IMR-90 (cell line): ENCODE measurements around the gene KCNH6. TPM values are rescaled to one million over a fixed set of nuclear protein-coding genes. Genes with fewer than 3 reads are reported as not detected.

Experiments
- ATAC-seq: fragments of 200-7000 bp; cut with Tn5 transposase; 2 replicates; pipeline ENCODE4 v1.9.1; 2020; ENCODE audit warnings: low read depth, mild to moderate bottlenecking, moderate library complexity
- BruUV-seq: library from RNA; stranded (reverse); fragments of 400-500 nt; replicated peaks from 2 replicates; lab custom pipeline; 2021; lab: Mats Ljungman, UMichigan
- CTCF ChIA-PET: fragments of 300-600 bp; formaldehyde crosslinking; extraction: SDS; loops from one replicate; lab custom pipeline; 2021; ENCODE audit warnings: antibody characterized with exemption; lab: Yijun Ruan, JAX
- POLR2A ChIA-PET: fragments of 300-600 bp; sonication (Branson Sonifier 250); formaldehyde crosslinking; loops from one replicate; lab custom pipeline; 2022; ENCODE audit warnings: antibody characterized with exemption; ENCODE audit not compliant: unreplicated experiment; lab: Charles Lee
- DNase-seq: peaks from one replicate; pipeline ENCODE4 v3.0.0; 2013
- H2AFZ ChIP-seq: replicated peaks from 2 replicates; pipeline ENCODE3; 2013; ENCODE audit warnings: low read length, mild to moderate bottlenecking; ENCODE audit not compliant: poor library complexity
- H2AK5ac ChIP-seq: 2 replicates; pipeline ENCODE4 v1.6.1; 2013; ENCODE audit warnings: low read depth, low read length, inconsistent platforms
- H2AK9ac ChIP-seq: replicated peaks from 2 replicates; pipeline ENCODE3; 2013; ENCODE audit warnings: mild to moderate bottlenecking, low read depth, low read length, moderate library complexity; ENCODE audit not compliant: poor library complexity
- H2BK120ac ChIP-seq: 2 replicates; pipeline ENCODE4 v1.6.1; 2013; ENCODE audit warnings: low read depth, low read length, inconsistent platforms
- H2BK15ac ChIP-seq: 3 replicates; pipeline ENCODE4 v1.6.1; 2013; ENCODE audit warnings: low read depth, low read length, inconsistent platforms
- H2BK20ac ChIP-seq: 2 replicates; pipeline ENCODE4 v1.6.1; 2013; ENCODE audit warnings: low read depth, mild to moderate bottlenecking, inconsistent platforms, low read length, moderate library complexity
- H2BK5ac ChIP-seq: 2 replicates; pipeline ENCODE4 v1.6.1; 2013; ENCODE audit warnings: mild to moderate bottlenecking, low read depth, low read length, inconsistent platforms; ENCODE audit not compliant: poor library complexity, severe bottlenecking
- H3K14ac ChIP-seq: replicated peaks from 2 replicates; pipeline ENCODE4 v1.6.1; 2013; ENCODE audit warnings: low read depth, low read length, inconsistent platforms
- H3K18ac ChIP-seq: 2 replicates; pipeline ENCODE4 v1.6.1; 2013; ENCODE audit warnings: low read depth, low read length, control low read depth
- H3K23ac ChIP-seq: 2 replicates; pipeline ENCODE4 v1.6.1; 2013; ENCODE audit warnings: low read depth, low read length, inconsistent platforms
- H3K27ac ChIP-seq: 2 replicates; pipeline ENCODE4 v1.5.1; 2013; ENCODE audit warnings: mild to moderate bottlenecking, control low read depth, low read length; ENCODE audit not compliant: insufficient read depth
- H3K27me3 ChIP-seq: 2 replicates; pipeline ENCODE4 v1.6.1; 2013; ENCODE audit warnings: low read length; ENCODE audit not compliant: control insufficient read depth, insufficient read depth
- H3K36me3 ChIP-seq: 2 replicates; pipeline ENCODE4 v1.6.1; 2013; ENCODE audit warnings: low read length, mixed read lengths; ENCODE audit not compliant: control insufficient read depth, insufficient read depth
- H3K4ac ChIP-seq: 2 replicates; pipeline ENCODE4 v1.6.1; 2013; ENCODE audit warnings: low read depth, low read length, inconsistent platforms
- H3K4me1 ChIP-seq: 2 replicates; pipeline ENCODE4 v1.6.1; 2013; ENCODE audit warnings: low read length, mixed read lengths; ENCODE audit not compliant: control insufficient read depth, insufficient read depth
- H3K4me2 ChIP-seq: 2 replicates; pipeline ENCODE4 v1.6.1; 2013; ENCODE audit warnings: low read depth, mild to moderate bottlenecking, control low read depth, low read length, moderate library complexity
- H3K4me3 ChIP-seq: 2 replicates; pipeline ENCODE4 v1.5.1; 2013; ENCODE audit warnings: low read depth, mild to moderate bottlenecking, control low read depth, low read length, moderate library complexity; ENCODE audit not compliant: insufficient read depth
- H3K56ac ChIP-seq: 2 replicates; pipeline ENCODE4 v1.6.1; 2013; ENCODE audit warnings: low read length, inconsistent platforms; ENCODE audit not compliant: insufficient read depth; ENCODE audit errors: extremely low read depth
- H3K79me1 ChIP-seq, 2 experiments: 2 replicates each; pipeline ENCODE4 v1.6.1; 2013; ENCODE audit warnings: low read length in 2 of 2, inconsistent platforms in 1 of 2, low read depth in 1 of 2
- H3K9ac ChIP-seq: 2 replicates; pipeline ENCODE4 v1.6.1; 2013; ENCODE audit warnings: low read depth, low read length, control low read depth
- H3K9me1 ChIP-seq: 2 replicates; pipeline ENCODE4 v1.6.1; 2013; ENCODE audit warnings: low read length, inconsistent platforms; ENCODE audit not compliant: insufficient read depth
- H3K9me3 ChIP-seq: 2 replicates; pipeline ENCODE4 v1.6.1; 2013; ENCODE audit warnings: low read length; ENCODE audit not compliant: control insufficient read depth, insufficient read depth
- H4K20me1 ChIP-seq: 2 replicates; pipeline ENCODE4 v1.6.1; 2013; ENCODE audit warnings: low read length, inconsistent platforms; ENCODE audit not compliant: insufficient read depth
- H4K5ac ChIP-seq: 2 replicates; pipeline ENCODE4 v1.6.1; 2013; ENCODE audit warnings: mild to moderate bottlenecking, low read depth, low read length, control low read depth
- H4K8ac ChIP-seq, 2 experiments: 2 replicates each; pipeline ENCODE4 v1.6.1; 2013; ENCODE audit warnings: low read depth in 2 of 2, low read length in 2 of 2, control low read depth in 1 of 2, inconsistent platforms in 1 of 2
- H4K91ac ChIP-seq: 2 replicates; pipeline ENCODE4 v1.6.1; 2013; ENCODE audit warnings: low read depth, low read length, inconsistent platforms; ENCODE audit not compliant: insufficient read depth
- BHLHE40 ChIP-seq: fragments of 150-350 bp; IDR thresholded peaks from 2 replicates; pipeline ENCODE4 v1.6.1; 2016; ENCODE audit warnings: mild to moderate bottlenecking, low read depth, low read length
- CEBPB ChIP-seq: IDR thresholded peaks from 2 replicates; pipeline ENCODE4 v1.6.1; 2012; ENCODE audit warnings: low read depth, low read length, improper control_type of control experiment
- CHD1 ChIP-seq: IDR thresholded peaks from 2 replicates; pipeline ENCODE4 v1.6.1; 2012; ENCODE audit warnings: low read depth, low read length, improper control_type of control experiment
- FOS ChIP-seq: fragments of 150-350 bp; IDR thresholded peaks from 2 replicates; pipeline ENCODE4 v1.6.1; 2016; ENCODE audit warnings: low read depth, low read length
- MAFK ChIP-seq: IDR thresholded peaks from 2 replicates; pipeline ENCODE4 v1.6.1; 2012; ENCODE audit warnings: low read depth, low read length, improper control_type of control experiment
- MAZ ChIP-seq: IDR thresholded peaks from 2 replicates; pipeline ENCODE4 v1.6.1; 2012; ENCODE audit warnings: low read depth, mild to moderate bottlenecking, low read length, improper control_type of control experiment, moderate library complexity, borderline replicate concordance
- NFE2L2 ChIP-seq: fragments of 150-350 bp; IDR thresholded peaks from 2 replicates; pipeline ENCODE4 v1.6.1; 2016; ENCODE audit warnings: low read depth, mild to moderate bottlenecking, low read length
- RCOR1 ChIP-seq: IDR thresholded peaks from 2 replicates; pipeline ENCODE4 v1.6.1; 2012; ENCODE audit warnings: mild to moderate bottlenecking, low read length, improper control_type of control experiment; ENCODE audit not compliant: insufficient replicate concordance
- RFX5 ChIP-seq: IDR thresholded peaks from 2 replicates; pipeline ENCODE4 v1.8.0; 2012; ENCODE audit warnings: low read depth, mild to moderate bottlenecking, low read length, moderate library complexity
- SMC3 ChIP-seq: fragments of 150-350 bp; IDR thresholded peaks from 2 replicates; pipeline ENCODE4 v1.6.1; 2016; ENCODE audit warnings: low read depth, mild to moderate bottlenecking, antibody characterized with exemption, low read length, moderate library complexity
- USF2 ChIP-seq: fragments of 150-350 bp; IDR thresholded peaks from 2 replicates; pipeline ENCODE4 v1.6.1; 2017; ENCODE audit warnings: mild to moderate bottlenecking, antibody characterized with exemption, low read length, low read depth
- WGBS, 2 experiments: methylation state at CpG; one replicate each; pipeline versions ENCODE4 v1.1.5 to v1.1.7; 2013; ENCODE audit warnings: missing lambda C conversion rate in 2 of 2; ENCODE audit not compliant: insufficient read length in 1 of 2; ENCODE audit errors: extremely low coverage in 2 of 2; 5-methylcytosine and 5-hydroxymethylcytosine counted together
- dilution Hi-C: fragments of 300-500 bp; cut with HindIII; formaldehyde crosslinking; loops from one replicate; pipeline ENCODE4 v1.14.3; 2018; ENCODE audit warnings: low sequenced_read_pairs; ENCODE audit not compliant: unreplicated experiment
- in situ Hi-C: fragments of 300-500 bp; cut with MboI; formaldehyde crosslinking; loops from 3 replicates; pipeline ENCODE4 v1.14.3; 2019; ENCODE audit warnings: low sequenced_read_pairs, inconsistent platforms, mixed read lengths
- intact Hi-C: fragments of 100-400 bp; cut with micrococcal nuclease; formaldehyde crosslinking; loops from 2 replicates; pipeline ENCODE4 v1.10.0; 2022
- polyA plus RNA-seq, 3 experiments: library from polyadenylated mRNA; depleted of rRNA; stranded (reverse); fragments of >200 nt; gene quantifications; 2 replicates each; pipeline ENCODE4 v1.2.3, GENCODE V29; 2012; ENCODE audit warnings: low replicate concordance in 1 of 3
- total RNA-seq: library from RNA; depleted of rRNA; stranded (reverse); fragments of >200 nt; gene quantifications from 2 replicates; pipeline ENCODE4 v1.2.3, GENCODE V29; 2012
- TF ChIP-seq, protein P1 (sequence below): fragments of 150-350 bp; IDR thresholded peaks from 2 replicates; pipeline ENCODE4 v1.6.1; 2016; ENCODE audit warnings: low read depth, mild to moderate bottlenecking, low read length, moderate library complexity, borderline replicate concordance
- TF ChIP-seq, protein P2 (sequence below): conservative IDR thresholded peaks from 2 replicates; pipeline ENCODE4 v1.5.1; 2012; ENCODE audit warnings: mild to moderate bottlenecking, low read depth, low read length, improper control_type of control experiment

KCNH6 gene
- total and polyA plus RNA-seq, 2 of the 4 experiments (the other 2 are of a cell fraction): 0.17 to 0.18 TPM

DNA sequence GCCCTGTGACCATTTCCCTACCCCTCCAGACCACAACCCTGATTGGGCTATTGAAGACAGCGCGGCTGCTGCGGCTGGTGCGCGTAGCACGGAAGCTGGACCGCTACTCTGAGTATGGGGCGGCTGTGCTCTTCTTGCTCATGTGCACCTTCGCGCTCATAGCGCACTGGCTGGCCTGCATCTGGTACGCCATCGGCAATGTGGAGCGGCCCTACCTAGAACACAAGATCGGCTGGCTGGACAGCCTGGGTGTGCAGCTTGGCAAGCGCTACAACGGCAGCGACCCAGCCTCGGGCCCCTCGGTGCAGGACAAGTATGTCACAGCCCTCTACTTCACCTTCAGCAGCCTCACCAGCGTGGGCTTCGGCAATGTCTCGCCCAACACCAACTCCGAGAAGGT, 12.5 kb downstream of the KCNH6 start:
- no peaks in the 10 kb centered on the region for H3K9me1 ChIP-seq
- no peak overlapping the region for H3K56ac ChIP-seq
- no peak overlapping the region for H2AK5ac ChIP-seq
- H3K23ac ChIP-seq: no peak overlapping the region
- no peaks in the 10 kb centered on the region for H3K36me3 ChIP-seq
- dilution Hi-C loops: no loop called here
- H4K5ac ChIP-seq: no peak overlapping the region
- DNase-seq (no peak), ATAC-seq (no peak)
- H3K9ac ChIP-seq: no peak overlapping the region
- H3K4me1 ChIP-seq: peaks cover 3% of the 10 kb centered on the region; the same call in 1 of the 2 replicates
- no peaks in the 10 kb centered on the region for H3K79me1 ChIP-seq
- H3K4me2 ChIP-seq: no peak overlapping the region
- ChIA-PET POLR2A (no interaction called here), CTCF (no interaction called here)
- no peak overlapping the region for H4K8ac ChIP-seq
- no peak overlapping the region for H2BK120ac ChIP-seq
- intact Hi-C loops: no loop called here
- no peak for TF ChIP-seq NFE2L2
- TF ChIP-seq SMC3: no peak
- no peak for TF ChIP-seq BHLHE40
- TF ChIP-seq CEBPB: no peak
- no peak for TF ChIP-seq RCOR1
- no peak for TF ChIP-seq CHD1
- TF ChIP-seq FOS: no peak
- no peak for TF ChIP-seq MAZ
- TF ChIP-seq, protein P1, sequence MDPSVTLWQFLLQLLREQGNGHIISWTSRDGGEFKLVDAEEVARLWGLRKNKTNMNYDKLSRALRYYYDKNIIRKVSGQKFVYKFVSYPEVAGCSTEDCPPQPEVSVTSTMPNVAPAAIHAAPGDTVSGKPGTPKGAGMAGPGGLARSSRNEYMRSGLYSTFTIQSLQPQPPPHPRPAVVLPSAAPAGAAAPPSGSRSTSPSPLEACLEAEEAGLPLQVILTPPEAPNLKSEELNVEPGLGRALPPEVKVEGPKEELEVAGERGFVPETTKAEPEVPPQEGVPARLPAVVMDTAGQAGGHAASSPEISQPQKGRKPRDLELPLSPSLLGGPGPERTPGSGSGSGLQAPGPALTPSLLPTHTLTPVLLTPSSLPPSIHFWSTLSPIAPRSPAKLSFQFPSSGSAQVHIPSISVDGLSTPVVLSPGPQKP: no peak
- TF ChIP-seq, protein P2, sequence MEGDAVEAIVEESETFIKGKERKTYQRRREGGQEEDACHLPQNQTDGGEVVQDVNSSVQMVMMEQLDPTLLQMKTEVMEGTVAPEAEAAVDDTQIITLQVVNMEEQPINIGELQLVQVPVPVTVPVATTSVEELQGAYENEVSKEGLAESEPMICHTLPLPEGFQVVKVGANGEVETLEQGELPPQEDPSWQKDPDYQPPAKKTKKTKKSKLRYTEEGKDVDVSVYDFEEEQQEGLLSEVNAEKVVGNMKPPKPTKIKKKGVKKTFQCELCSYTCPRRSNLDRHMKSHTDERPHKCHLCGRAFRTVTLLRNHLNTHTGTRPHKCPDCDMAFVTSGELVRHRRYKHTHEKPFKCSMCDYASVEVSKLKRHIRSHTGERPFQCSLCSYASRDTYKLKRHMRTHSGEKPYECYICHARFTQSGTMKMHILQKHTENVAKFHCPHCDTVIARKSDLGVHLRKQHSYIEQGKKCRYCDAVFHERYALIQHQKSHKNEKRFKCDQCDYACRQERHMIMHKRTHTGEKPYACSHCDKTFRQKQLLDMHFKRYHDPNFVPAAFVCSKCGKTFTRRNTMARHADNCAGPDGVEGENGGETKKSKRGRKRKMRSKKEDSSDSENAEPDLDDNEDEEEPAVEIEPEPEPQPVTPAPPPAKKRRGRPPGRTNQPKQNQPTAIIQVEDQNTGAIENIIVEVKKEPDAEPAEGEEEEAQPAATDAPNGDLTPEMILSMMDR: no peak
- TF ChIP-seq USF2: no peak
- no peak for TF ChIP-seq RFX5
- TF ChIP-seq MAFK: no peak
- H3K27ac ChIP-seq: no peak overlapping the region
- H2BK5ac ChIP-seq: no peak overlapping the region
- H4K20me1 ChIP-seq: no peaks in the 10 kb centered on the region
- no peaks in the 10 kb centered on the region for H3K9me3 ChIP-seq
- 99% methylated on average over 16 of the region's 24 CpGs; no CpG with 5 or more reads in 1 of the 2 experiments for WGBS, 2 experiments
- peaks cover 53% of the 10 kb centered on the region for H3K27me3 ChIP-seq
- H3K4me3 ChIP-seq: no peak overlapping the region
- in situ Hi-C loops: no loop called here
- H2BK20ac ChIP-seq: no peak overlapping the region
- H3K18ac ChIP-seq: no peak overlapping the region
- BruUV-seq: no TSS peak
- no peak overlapping the region for H4K91ac ChIP-seq
- H2AK9ac ChIP-seq: no peak overlapping the region
- no peak overlapping the region for H3K14ac ChIP-seq
- no peak overlapping the region for H2BK15ac ChIP-seq
- H3K4ac ChIP-seq: no peak overlapping the region
- H2AFZ ChIP-seq: no peak overlapping the region
